Prostate gland (tissue), 2 donors: ENCODE measurements around the gene SH2D4B. TPM values are rescaled to one million over a fixed set of nuclear protein-coding genes. Genes with fewer than 3 reads are reported as not detected.

Experiments used
- DNase-seq: peaks from one replicate; pipeline ENCODE4 v3.0.0-alpha.2; 2019; ENCODE audit warnings: low spot score
- H3K27ac ChIP-seq, 2 donors: fragments of 200-600 bp; sonication (generic); 2 replicates each; pipeline ENCODE4 v1.5.1; 2017 to 2019
- H3K27me3 ChIP-seq: fragments of 200-600 bp; sonication (generic); replicated peaks from 2 replicates; pipeline ENCODE4 v1.5.1; 2019; ENCODE audit not compliant: insufficient read depth
- H3K36me3 ChIP-seq, 2 donors: fragments of 200-600 bp; sonication (generic); 1 replicate in 1 of 2; 2 replicates in 1 of 2; pipeline versions ENCODE4 v1.5.1 to v1.8.1; 2017 to 2019
- H3K4me1 ChIP-seq: fragments of 200-600 bp; sonication (generic); replicated peaks from 2 replicates; pipeline ENCODE4 v1.5.1; 2019
- H3K4me3 ChIP-seq, 2 donors: fragments of 200-600 bp; sonication (generic); 2 replicates each; pipeline ENCODE4 v1.5.1; 2017 to 2019
- H3K9me3 ChIP-seq: fragments of 200-600 bp; sonication (generic); 2 replicates; pipeline ENCODE4 v1.5.1; 2017
- POLR2A ChIP-seq: fragments of 450-650 bp; IDR thresholded peaks from one replicate; pipeline ENCODE4 v1.6.1; 2016; ENCODE audit warnings: antibody characterized with exemption, mild to moderate bottlenecking
- POLR2AphosphoS5 ChIP-seq: sonication (generic); formaldehyde crosslinking; IDR thresholded peaks from one replicate; pipeline ENCODE4 v1.6.1; 2017; ENCODE audit warnings: antibody characterized with exemption
- WGBS: methylation state at CpG from one replicate; pipeline ENCODE4 v1.1.5; 2018; 5-methylcytosine and 5-hydroxymethylcytosine counted together
- intact Hi-C: fragments of 100-400 bp; cut with DNase I; formaldehyde crosslinking; loops from one replicate; pipeline ENCODE4 v1.14.2; 2022
- total RNA-seq, 2 donors: library from RNA; depleted of rRNA; stranded (reverse); fragments of >200 nt; gene quantifications; one replicate each; pipeline ENCODE4 v1.1.0, GENCODE V29; 2016
- TF ChIP-seq, protein P1 (sequence below), 4 experiments: fragments of 200-600 bp in 2 of 4; fragments of 450-650 bp in 2 of 4; sonication (generic) in 2 of 4; IDR thresholded peaks; 1 replicate in 3 of 4; 2 replicates in 1 of 4; pipeline ENCODE4 v1.5.1; 2016 to 2019; ENCODE audit warnings: antibody characterized with exemption in 4 of 4, mild to moderate bottlenecking in 2 of 4, moderate library complexity in 2 of 4

Gene SH2D4B
- total RNA-seq, 2 donors from 2014 or later: 0.40 TPM; not detected in 1

DNA sequence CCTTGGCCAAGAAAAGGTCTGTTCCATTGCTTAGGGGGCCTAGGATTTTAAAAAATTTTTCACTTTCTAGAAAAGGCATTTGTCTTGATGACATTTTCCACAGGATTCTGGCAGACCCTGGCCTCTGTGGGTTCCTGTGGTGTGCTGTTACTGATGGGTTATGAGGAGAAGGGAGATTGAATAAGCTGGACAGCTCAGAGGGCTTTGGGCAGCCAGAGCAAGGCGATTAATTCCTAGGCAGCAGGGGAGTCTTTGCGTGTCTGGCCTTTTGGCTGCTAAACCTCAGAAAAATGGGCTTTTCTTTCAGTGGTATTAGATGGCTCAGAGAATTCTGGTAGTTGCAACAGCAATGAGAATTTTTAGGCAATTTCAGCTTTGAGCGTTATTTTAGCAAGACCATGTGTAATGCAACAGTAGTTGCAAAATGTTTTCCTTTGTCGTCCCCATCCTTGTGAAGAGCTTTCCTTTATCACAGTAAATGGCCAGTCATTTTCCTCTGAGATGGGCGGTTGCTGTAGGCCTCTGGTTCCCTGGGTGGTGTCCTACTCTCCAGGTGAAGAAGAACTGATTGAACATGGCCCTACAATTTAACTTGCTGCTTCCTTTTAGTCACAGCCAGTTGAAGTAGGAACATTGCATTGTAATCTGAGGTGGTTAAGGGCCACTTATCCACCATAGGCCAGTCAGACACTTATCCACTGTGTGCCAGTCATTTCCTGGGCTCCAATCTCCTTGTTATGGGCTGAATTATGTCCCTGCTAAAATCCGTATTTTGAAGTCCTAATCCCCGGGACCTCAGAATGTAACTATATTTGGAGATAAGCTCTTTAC lies 43.2 kb downstream of the SH2D4B start:
- intact Hi-C loops: no loop called here
- DNase-seq: no peak
- Histone ChIP-seq H3K4me1 (no peaks in the 10 kb centered on the region), H3K27ac (no peak overlapping the region), H3K4me3 (no peak overlapping the region), H3K27me3 (no peaks in the 10 kb centered on the region), H3K9me3 (no peaks in the 10 kb centered on the region), H3K36me3 (no peaks in the 10 kb centered on the region)
- TF ChIP-seq, protein P1, sequence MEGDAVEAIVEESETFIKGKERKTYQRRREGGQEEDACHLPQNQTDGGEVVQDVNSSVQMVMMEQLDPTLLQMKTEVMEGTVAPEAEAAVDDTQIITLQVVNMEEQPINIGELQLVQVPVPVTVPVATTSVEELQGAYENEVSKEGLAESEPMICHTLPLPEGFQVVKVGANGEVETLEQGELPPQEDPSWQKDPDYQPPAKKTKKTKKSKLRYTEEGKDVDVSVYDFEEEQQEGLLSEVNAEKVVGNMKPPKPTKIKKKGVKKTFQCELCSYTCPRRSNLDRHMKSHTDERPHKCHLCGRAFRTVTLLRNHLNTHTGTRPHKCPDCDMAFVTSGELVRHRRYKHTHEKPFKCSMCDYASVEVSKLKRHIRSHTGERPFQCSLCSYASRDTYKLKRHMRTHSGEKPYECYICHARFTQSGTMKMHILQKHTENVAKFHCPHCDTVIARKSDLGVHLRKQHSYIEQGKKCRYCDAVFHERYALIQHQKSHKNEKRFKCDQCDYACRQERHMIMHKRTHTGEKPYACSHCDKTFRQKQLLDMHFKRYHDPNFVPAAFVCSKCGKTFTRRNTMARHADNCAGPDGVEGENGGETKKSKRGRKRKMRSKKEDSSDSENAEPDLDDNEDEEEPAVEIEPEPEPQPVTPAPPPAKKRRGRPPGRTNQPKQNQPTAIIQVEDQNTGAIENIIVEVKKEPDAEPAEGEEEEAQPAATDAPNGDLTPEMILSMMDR (IDR thresholded peaks at IDR 0.05): no peak
- TF ChIP-seq POLR2A (no peak), POLR2AphosphoS5 (no peak)
- 91% methylated on average over 7 of the region's 7 CpGs for whole genome bisulfite sequencing

DNA sequence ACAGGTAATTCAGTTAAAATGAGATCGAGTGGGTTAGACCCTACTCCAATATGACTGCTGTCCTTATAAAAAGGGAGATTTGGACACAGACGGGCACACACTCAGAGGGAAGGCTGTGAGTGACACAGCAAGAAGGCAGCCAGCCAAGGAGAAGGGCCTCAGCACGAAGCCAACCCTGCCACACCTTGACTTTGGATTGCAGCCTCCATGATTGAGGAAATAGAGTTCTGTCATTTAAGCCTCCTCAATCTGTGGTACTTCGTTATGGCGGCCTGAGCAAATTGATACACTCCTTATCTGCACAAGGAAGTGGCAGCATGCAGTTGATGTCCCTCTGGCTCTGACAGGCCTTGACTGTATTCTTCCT lies 43.8 kb downstream of the SH2D4B start:
- H3K27me3 ChIP-seq: no peaks in the 10 kb centered on the region
- WGBS: 91% methylated on average over 5 of the region's 5 CpGs
- no peak for DNase-seq
- H3K9me3 ChIP-seq: no peaks in the 10 kb centered on the region
- H3K27ac ChIP-seq: no peak overlapping the region
- TF ChIP-seq, protein P1 (IDR thresholded peaks at IDR 0.05): no peak
- TF ChIP-seq POLR2AphosphoS5: no peak
- TF ChIP-seq POLR2A: no peak
- no peak overlapping the region for H3K4me3 ChIP-seq
- no peaks in the 10 kb centered on the region for H3K36me3 ChIP-seq
- H3K4me1 ChIP-seq: no peaks in the 10 kb centered on the region
- intact Hi-C loops: no loop called here

DNA sequence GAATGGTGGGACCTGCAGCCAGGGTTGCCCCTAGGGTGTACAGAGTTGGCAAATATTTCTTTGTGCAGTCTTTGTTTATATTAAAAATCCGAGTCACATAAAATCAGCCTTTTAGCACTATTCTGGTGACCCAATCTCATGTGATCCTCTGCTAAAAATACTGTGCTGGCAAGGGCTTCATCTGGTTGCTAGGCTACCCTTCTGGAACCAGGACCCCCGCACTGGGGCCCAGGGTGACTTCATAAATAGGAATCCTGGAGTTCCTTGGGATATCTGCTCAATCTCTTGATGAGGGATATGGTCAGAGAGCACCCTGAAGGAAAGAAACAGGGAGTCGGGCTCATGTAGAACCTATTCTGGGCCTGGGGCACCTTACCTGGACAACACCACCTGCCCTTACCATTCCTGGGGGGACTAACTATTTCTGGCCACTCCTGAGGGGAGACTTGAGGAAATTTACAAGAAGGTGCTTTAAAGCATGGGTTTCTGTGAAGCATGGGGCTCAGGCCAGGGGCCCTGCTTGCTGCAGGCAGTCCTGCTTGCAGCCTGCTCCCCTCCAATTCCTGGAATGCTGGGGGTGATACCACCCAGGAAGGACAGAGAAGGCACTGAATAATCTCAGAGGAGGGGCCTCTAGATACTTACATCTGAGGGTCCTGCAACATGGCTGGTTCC lies 44.7 kb downstream of the SH2D4B start:
- intact Hi-C loops: no loop called here
- Histone ChIP-seq H3K4me3 (no peak overlapping the region), H3K27ac (no peak overlapping the region), H3K4me1 (no peaks in the 10 kb centered on the region), H3K27me3 (no peaks in the 10 kb centered on the region), H3K36me3 (no peaks in the 10 kb centered on the region), H3K9me3 (no peaks in the 10 kb centered on the region)
- TF ChIP-seq, protein P1 (IDR thresholded peaks at IDR 0.05): no peak
- no peak for TF ChIP-seq POLR2AphosphoS5
- no peak for TF ChIP-seq POLR2A
- DNase-seq: no peak
- 66% methylated on average over 3 of the region's 3 CpGs for WGBS

DNA sequence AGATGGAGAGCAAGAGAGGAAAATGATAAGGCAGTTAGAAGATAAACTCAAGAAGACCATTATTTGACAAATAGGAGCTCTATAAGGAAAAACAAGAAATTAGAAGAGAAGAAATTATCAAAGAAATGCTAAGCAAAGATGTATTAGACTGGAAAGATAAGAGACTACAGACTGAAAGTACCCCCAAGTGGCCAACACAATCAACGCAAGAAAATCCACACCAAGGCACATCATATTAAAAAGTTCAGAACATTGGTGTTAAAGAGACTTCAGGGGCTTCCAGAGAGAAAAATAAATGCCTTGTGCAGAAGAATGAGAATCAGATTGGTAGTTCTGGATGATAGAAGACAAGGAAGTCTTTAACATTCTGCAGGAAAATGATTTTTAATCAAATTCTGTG lies 46.0 kb downstream of the SH2D4B start:
- no peaks in the 10 kb centered on the region for H3K36me3 ChIP-seq
- H3K27ac ChIP-seq: no peak overlapping the region
- intact Hi-C loops: no loop called here
- no peak for TF ChIP-seq POLR2A
- TF ChIP-seq, protein P1 (IDR thresholded peaks at IDR 0.05): no peak
- TF ChIP-seq POLR2AphosphoS5: no peak
- no peaks in the 10 kb centered on the region for H3K27me3 ChIP-seq
- H3K4me1 ChIP-seq: no peaks in the 10 kb centered on the region
- H3K4me3 ChIP-seq: no peak overlapping the region
- H3K9me3 ChIP-seq: no peaks in the 10 kb centered on the region
- DNase-seq: no peak
- 79% methylated on average over 1 of the region's 1 CpG for WGBS

DNA sequence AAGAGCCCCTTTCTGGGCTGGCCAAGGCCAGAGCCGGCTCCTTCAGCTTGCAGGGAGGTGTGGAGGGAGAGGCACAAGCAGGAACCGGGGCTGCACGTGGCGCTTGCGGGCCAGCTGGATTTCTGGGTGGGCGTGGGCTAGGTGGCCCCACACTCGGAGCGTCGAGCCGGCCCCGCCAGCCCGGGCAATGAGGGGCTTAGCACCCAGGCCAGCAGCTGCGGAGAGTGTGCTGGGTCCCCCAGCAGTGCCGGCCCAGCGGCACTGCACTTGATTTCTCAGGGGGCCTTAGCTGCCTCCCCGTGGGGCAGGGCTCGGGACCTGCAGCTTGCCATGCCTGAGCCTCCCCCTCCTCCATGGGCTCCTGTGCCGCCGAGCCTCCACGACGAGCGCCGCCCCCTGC lies 48.1 kb downstream of the SH2D4B start:
- no peaks in the 10 kb centered on the region for H3K9me3 ChIP-seq
- H3K27ac ChIP-seq: no peak overlapping the region
- intact Hi-C loops: no loop called here
- no peaks in the 10 kb centered on the region for H3K36me3 ChIP-seq
- TF ChIP-seq POLR2AphosphoS5 (no peak), POLR2A (no peak)
- TF ChIP-seq, protein P1 (IDR thresholded peaks at IDR 0.05): no peak
- H3K4me3 ChIP-seq: no peak overlapping the region
- no peaks in the 10 kb centered on the region for H3K4me1 ChIP-seq
- WGBS: 95% methylated on average over 13 of the region's 23 CpGs
- no peak for DNase-seq
- H3K27me3 ChIP-seq: no peaks in the 10 kb centered on the region
